Ishikawa (cell line): ENCODE results near the gene ZNF565.

Source experiments
- CEBPB ChIP-seq: IDR thresholded peaks from 2 replicates; pipeline ENCODE4 v1.6.1; 2012
- CREB1 ChIP-seq: IDR thresholded peaks from 2 replicates; pipeline ENCODE4 v1.6.1; 2012; ENCODE audit warnings: low read depth
- EGR1 ChIP-seq: IDR thresholded peaks from 2 replicates; pipeline ENCODE4 v1.6.1; 2012
- EP300 ChIP-seq: IDR thresholded peaks from 2 replicates; pipeline ENCODE4 v1.6.1; 2012; ENCODE audit warnings: borderline replicate concordance
- FOXM1 ChIP-seq: IDR thresholded peaks from 2 replicates; pipeline ENCODE4 v1.6.1; 2012; ENCODE audit warnings: low read depth, borderline replicate concordance
- MAX ChIP-seq: IDR thresholded peaks from 2 replicates; pipeline ENCODE4 v1.6.1; 2012
- NFIC ChIP-seq: IDR thresholded peaks from 2 replicates; pipeline ENCODE4 v1.6.1; 2012
- RAD21 ChIP-seq: IDR thresholded peaks from 2 replicates; pipeline ENCODE4 v1.6.1; 2012; ENCODE audit warnings: low read depth
- REST ChIP-seq: IDR thresholded peaks from 2 replicates; pipeline ENCODE4 v1.6.1; 2012; ENCODE audit warnings: low read depth, mild to moderate bottlenecking
- TAF1 ChIP-seq: IDR thresholded peaks from 2 replicates; pipeline ENCODE4 v1.6.1; 2012; ENCODE audit warnings: low read depth, mild to moderate bottlenecking
- TCF12 ChIP-seq: IDR thresholded peaks from 2 replicates; pipeline ENCODE4 v1.6.1; 2012; ENCODE audit warnings: low read depth
- TEAD4 ChIP-seq: IDR thresholded peaks from 2 replicates; pipeline ENCODE4 v1.6.1; 2012
- USF1 ChIP-seq: IDR thresholded peaks from 2 replicates; pipeline ENCODE4 v1.6.1; 2012
- YY1 ChIP-seq: IDR thresholded peaks from 2 replicates; pipeline ENCODE4 v1.6.1; 2012; ENCODE audit warnings: low read depth
- ZBTB7A ChIP-seq: IDR thresholded peaks from 2 replicates; pipeline ENCODE4 v1.6.1; 2012; ENCODE audit warnings: low read depth

Gene ZNF565

GRCh38 chr19:36257520-36257876 lies 43.0 kb upstream of the ZNF565 start:
- TF ChIP-seq EP300: no peak
- no peak for TF ChIP-seq CEBPB
- no peak for TF ChIP-seq MAX
- no peak for TF ChIP-seq REST
- no peak for TF ChIP-seq CREB1
- no peak for TF ChIP-seq ZBTB7A
- no peak for TF ChIP-seq FOXM1
- TF ChIP-seq RAD21: no peak
- no peak for TF ChIP-seq YY1
- no peak for TF ChIP-seq TCF12
- no peak for TF ChIP-seq NFIC

GRCh38 chr19:36256853-36257519 lies 42.5 kb upstream of the ZNF565 start:
- no peak for TF ChIP-seq YY1

- TF ChIP-seq EP300: no peak
- no peak for TF ChIP-seq CREB1
- TF ChIP-seq TAF1: no peak
Observed at GRCh38 chr19:36256064-36256463, 41.6 kb upstream of the ZNF565 start.

- no peak for TF ChIP-seq YY1
- TF ChIP-seq TEAD4: no peak
Observed at GRCh38 chr19:36255316-36255715, 40.9 kb upstream of the ZNF565 start.

- no peak for TF ChIP-seq FOXM1
- no peak for TF ChIP-seq CREB1
- TF ChIP-seq USF1: no peak
- TF ChIP-seq YY1: no peak
- TF ChIP-seq REST: no peak
- no peak for TF ChIP-seq RAD21
- no peak for TF ChIP-seq ZBTB7A
- no peak for TF ChIP-seq NFIC
- no peak for TF ChIP-seq CEBPB
- no peak for TF ChIP-seq EP300
- TF ChIP-seq EGR1: no peak
Observed at GRCh38 chr19:36254848-36255247, 40.4 kb upstream of the ZNF565 start.

GRCh38 chr19:36252047-36252446 lies 37.6 kb upstream of the ZNF565 start:
- no peak for TF ChIP-seq MAX
- no peak for TF ChIP-seq TAF1
- TF ChIP-seq YY1: no peak
- no peak for TF ChIP-seq NFIC
- TF ChIP-seq RAD21: no peak
- no peak for TF ChIP-seq TEAD4
- no peak for TF ChIP-seq EGR1
- no peak for TF ChIP-seq EP300
- no peak for TF ChIP-seq USF1
- no peak for TF ChIP-seq FOXM1
- TF ChIP-seq TCF12: no peak
- TF ChIP-seq ZBTB7A: no peak
- no peak for TF ChIP-seq REST
- TF ChIP-seq CREB1: no peak
- TF ChIP-seq CEBPB: no peak
